ENCODE data around the gene VAT1L.

VAT1L gene

GRCh38 chr16:77775911-77776909, 12.2 kb upstream of the VAT1L start:
- no peak for DNase-seq
- in situ Hi-C loops (cut with HindIII; ENCODE audit: low pct_ligation_motif_present, low pct_unique_long_range_greater_than_20kb, low sequenced_read_pairs), result no loop called here

DNA sequence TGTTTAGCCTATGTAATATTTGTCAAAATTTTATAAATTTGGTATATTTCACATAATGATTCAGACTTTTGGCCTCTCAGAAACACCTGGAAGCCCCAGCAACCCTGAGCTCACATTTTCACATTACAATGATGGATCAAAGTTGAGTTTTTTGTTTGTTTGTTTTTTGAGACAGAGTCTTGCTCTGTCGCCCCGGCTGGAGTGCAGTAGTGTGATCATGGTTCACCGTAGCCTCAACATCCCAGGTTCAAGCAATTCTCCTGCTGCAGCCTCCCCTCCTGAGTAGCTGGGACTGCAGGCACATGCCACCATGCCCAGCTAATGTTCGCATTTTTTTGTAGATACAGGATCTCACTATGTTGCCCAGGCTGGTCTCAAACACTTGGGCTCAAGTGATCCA, 10.6 kb upstream of the VAT1L start:
- DNase-seq, result no peak
- in situ Hi-C loops (cut with HindIII; ENCODE audit: low pct_ligation_motif_present, low pct_unique_long_range_greater_than_20kb, low sequenced_read_pairs), result no loop called here

DNA sequence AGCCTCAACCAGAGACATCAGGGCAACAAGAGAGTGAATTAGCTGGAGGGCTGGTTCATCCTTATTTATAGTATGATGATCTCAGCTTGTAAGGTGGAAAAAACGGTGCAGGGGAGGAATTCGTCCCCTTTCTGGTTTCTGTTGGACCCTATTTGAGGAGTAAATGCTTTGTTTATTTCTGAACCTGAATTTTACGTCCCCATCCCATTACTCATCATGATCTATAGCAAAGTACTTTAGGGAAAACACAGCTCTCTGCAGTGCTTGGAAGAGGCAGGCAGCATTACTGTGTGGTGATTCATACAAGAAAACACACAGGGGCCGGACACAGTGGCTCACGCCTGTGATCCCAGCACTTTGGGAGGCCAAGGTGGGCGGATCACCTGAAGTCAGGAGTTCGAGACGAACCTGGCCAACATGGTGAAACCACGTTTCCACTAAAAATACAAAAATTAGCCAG, 8.0 kb upstream of the VAT1L start:
- in situ Hi-C loops (cut with HindIII; ENCODE audit: low pct_ligation_motif_present, low pct_unique_long_range_greater_than_20kb, low sequenced_read_pairs), result no loop called here
- DNase-seq, result peak; percentile 70

DNA sequence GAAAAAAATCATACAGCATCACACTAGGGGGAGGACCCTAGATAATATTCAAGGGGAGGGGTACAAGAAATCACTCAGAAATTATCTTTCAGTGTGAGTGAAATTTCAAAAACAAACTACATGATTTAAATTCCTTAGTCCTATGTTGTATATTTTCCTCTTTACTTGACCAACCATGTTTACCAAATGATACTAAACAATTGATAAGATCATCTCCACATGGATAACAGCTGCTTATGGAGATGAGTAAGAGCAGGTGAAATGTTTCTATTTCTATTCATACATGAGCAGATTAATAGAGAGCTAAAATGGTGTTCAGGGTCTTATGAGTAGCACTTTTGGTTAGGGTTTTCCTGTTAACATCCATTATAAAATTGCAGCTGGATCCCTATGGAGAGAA, 7.3 kb upstream of the VAT1L start:
- in situ Hi-C loops (cut with HindIII; ENCODE audit: low pct_ligation_motif_present, low pct_unique_long_range_greater_than_20kb, low sequenced_read_pairs), result no loop called here
- DNase-seq, result no peak

- in situ Hi-C loops (cut with HindIII; ENCODE audit: low pct_ligation_motif_present, low pct_unique_long_range_greater_than_20kb, low sequenced_read_pairs), result no loop called here
- peak; percentile 30 for DNase-seq
These were observed 5.7 kb upstream of the VAT1L start for GRCh38 chr16:77782694-77783093.

DNA sequence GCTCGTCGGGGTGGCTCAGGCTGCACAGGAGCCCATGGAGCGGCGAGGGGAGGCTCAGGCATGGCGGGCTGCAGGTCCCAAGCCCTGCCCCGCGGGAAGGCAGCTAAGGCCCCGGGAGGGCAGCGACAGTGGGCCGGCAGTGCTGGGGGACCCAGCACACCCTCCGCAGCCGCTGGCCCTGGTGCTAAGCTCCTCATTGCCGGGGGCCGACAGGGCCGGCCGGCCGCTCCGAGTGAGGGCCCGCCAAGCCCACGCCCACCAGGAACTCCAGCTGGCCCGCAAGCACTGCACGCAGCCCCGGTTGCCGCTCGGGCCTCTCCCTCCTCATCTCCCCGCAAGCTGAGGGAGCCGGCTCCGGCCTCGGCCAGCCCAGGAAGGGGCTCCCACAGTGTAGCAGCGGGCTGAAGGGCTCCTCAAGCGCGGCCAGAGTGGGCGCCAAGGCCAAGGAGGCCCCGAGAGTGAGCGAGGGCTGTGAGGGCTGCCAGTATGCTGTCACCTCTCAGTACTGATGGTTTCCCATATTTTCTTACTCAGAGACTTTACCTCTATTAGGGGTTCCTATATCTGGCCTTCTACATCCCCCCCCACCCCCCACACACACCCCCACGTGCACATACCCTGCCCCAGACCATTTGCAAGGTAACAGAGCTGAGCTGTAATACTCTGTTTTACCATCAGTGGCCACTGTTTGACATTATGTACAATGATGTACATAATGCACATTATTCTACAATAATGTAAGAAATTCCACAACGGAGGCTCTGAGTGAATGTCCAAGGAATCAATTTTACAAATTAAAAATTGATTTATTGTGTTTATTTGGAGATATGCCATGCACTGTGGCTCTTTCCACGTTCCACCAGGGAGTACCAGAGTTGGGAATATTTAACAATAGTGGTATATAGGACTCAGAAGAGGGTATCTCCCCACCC, 3.7 kb upstream of the VAT1L start:
- DNase-seq, result peak; percentile 16
- in situ Hi-C loops (cut with HindIII; ENCODE audit: low pct_ligation_motif_present, low pct_unique_long_range_greater_than_20kb, low sequenced_read_pairs), result no loop called here

- no peak for DNase-seq
- in situ Hi-C loops (cut with HindIII; ENCODE audit: low pct_ligation_motif_present, low pct_unique_long_range_greater_than_20kb, low sequenced_read_pairs), result no loop called here
These were observed 3.0 kb upstream of the VAT1L start for GRCh38 chr16:77785373-77785764.

DNA sequence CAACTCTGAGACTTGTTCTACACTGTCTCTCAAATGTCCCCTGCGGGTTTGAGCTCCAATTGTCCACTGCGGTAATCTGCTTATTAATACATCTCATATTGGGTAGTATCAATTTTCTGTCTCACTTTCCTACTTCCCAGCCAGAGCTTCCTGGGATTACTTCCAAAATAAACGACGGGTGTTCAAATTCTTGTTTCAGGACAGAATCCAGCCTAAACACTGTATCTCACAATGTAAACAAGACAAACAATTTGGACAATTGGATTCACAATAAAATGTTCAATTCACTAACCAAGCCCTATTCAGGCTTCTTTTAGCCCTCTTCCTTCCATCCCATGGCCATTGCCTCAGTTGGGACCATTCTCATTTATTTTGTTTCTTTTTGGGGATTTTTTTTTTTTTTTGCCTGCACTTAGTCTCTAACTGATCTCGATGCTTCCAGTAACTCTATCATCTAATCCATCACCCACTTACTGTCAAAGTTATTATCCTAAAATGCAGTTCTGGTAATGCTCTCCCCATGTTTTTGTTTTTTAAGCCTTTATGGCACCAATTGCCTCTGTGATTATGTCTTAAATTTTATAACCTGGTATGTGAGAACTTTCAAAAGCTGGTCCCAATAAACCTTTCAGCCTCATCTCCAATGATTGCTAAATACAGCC, 2.0 kb upstream of the VAT1L start:
- no peak for DNase-seq
- in situ Hi-C loops (cut with HindIII; ENCODE audit: low pct_ligation_motif_present, low pct_unique_long_range_greater_than_20kb, low sequenced_read_pairs), result no loop called here

- no peak for DNase-seq
- in situ Hi-C loops (cut with HindIII; ENCODE audit: low pct_ligation_motif_present, low pct_unique_long_range_greater_than_20kb, low sequenced_read_pairs), result no loop called here
These were observed 912 bp upstream of the VAT1L start for GRCh38 chr16:77787452-77787851.

DNA sequence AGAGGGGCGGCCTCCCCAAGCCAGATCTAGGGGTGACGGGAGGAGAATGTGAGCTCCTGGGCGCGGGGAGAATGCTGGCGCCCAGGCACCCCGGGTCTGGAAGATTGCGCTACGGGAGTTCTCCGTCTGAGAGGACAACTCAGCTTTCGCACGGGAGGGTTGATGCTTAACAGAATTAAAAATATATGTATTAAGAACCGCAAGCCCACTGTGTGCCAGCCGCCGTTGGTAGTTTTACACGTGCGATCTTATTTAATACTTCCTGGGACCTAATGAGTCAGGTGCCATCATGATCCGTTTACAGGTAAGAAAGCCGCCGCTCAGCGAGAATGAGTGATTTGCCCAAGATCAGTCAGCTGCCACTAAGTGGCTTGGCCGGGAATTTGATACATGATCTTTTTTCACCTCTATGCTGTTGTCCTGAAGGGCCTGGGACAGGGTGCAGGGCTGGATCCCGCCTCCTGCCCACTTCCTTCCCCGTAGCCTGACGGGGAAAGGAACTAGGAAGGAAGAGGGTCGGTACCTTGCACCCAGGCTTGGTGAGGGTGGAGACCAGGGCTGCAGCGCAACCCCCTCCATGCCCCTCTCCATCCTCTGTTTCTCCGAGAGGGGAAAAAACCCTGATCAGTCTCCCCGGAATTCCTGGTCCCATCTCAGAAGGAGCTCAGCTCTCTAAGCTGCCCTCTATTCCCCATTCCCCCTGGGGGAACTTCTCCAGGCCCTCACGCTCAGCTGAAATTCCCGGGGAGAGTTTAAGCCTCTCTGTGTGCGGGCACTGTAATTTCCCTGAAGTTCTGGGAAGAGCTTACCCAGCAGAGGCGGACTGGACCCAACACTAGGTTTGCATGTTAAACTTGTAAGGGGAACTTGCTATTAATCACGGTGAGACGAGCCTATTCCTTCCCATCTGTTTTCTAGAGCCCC, 983 bp downstream of the VAT1L start:
- in situ Hi-C loops (cut with HindIII; ENCODE audit: low pct_ligation_motif_present, low pct_unique_long_range_greater_than_20kb, low sequenced_read_pairs), result no loop called here

DNA sequence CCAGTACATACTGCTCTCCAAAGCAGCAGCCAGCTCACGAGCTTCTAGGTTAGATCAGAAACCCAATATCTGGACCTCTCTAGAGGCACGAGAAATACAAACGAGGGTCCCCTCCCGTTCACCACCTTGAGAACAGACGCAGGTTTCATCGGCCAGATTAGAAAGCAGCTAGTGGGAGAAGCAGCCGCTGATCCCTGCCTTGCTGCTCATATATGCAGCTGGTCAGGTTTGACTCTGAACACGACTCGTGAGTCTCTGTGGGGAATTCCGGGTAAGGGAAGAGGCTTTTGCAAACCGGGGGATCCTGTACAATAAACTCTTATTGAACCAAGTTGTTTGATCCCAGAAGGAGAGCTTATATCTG, 1.6 kb downstream of the VAT1L start:
- in situ Hi-C loops (cut with HindIII; ENCODE audit: low pct_ligation_motif_present, low pct_unique_long_range_greater_than_20kb, low sequenced_read_pairs), result no loop called here
- DNase-seq, result no peak

More for the DNA sequence above, 983 bp downstream of the VAT1L start:
- no peak for DNase-seq

- DNase-seq, result no peak
- in situ Hi-C loops (cut with HindIII; ENCODE audit: low pct_ligation_motif_present, low pct_unique_long_range_greater_than_20kb, low sequenced_read_pairs), result no loop called here
These were observed 2.5 kb downstream of the VAT1L start for GRCh38 chr16:77790912-77791311.

DNA sequence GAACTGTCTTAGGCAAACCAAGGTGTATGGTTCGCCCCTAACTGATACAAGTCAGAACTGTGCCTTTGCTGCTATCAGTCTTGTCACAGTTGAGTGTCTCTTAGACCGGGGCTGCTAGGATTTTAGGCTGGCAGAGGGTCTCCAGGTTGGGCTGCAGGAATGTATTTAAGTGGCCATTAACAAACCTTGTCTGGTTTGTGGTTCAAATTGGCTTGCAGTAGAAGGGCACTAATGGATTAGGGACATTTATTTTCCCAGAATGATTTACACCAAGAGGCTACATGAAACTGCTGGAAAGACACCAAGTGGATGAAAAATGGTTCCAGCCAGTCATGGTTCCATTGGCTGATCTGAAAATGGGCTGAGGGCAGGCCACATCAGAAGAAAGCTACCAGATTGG, 5.1 kb downstream of the VAT1L start:
- in situ Hi-C loops (cut with HindIII; ENCODE audit: low pct_ligation_motif_present, low pct_unique_long_range_greater_than_20kb, low sequenced_read_pairs), result no loop called here
- DNase-seq, result no peak

DNA sequence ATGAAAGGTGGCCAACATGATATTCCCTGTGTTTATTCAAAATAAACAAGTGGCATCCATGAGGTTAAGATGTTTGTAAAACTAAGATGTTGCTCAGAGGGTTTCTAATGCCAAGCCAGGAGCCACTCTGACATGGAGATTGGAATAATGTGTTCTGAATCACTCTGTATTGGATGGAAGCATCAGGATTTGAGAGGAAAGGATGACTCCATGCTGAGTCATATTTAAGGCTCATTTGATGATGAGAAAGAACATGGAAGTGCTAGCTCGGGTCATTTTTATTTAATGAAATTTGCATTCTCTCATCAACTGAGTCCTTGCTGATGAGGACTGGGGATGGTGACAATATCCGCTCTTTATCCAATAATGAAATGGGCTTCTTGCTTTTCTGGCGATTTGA, 6.2 kb downstream of the VAT1L start:
- in situ Hi-C loops (cut with HindIII; ENCODE audit: low pct_ligation_motif_present, low pct_unique_long_range_greater_than_20kb, low sequenced_read_pairs), result no loop called here
- peak; percentile 21 for DNase-seq

DNA sequence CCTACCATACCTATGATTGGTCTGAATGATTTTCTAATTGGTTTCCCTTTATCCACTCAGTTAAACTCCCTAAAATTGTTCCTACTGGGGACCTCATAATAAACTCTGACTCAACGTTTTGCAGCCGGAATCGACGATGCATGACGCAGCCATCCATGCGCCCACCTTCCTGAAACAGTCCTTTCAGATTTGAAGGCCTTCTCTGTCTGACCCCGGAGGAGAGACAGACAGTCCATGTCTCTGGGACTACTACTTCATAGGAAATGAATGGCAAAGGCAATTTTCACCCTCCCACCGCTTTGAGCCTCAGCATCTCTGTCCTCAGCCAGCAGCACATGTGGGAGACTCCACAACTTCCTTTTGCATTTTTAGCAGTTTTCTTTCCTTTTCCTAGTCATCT, 13.5 kb downstream of the VAT1L start:
- DNase-seq, result no peak
- in situ Hi-C loops (cut with HindIII; ENCODE audit: low pct_ligation_motif_present, low pct_unique_long_range_greater_than_20kb, low sequenced_read_pairs), result no loop called here

DNA sequence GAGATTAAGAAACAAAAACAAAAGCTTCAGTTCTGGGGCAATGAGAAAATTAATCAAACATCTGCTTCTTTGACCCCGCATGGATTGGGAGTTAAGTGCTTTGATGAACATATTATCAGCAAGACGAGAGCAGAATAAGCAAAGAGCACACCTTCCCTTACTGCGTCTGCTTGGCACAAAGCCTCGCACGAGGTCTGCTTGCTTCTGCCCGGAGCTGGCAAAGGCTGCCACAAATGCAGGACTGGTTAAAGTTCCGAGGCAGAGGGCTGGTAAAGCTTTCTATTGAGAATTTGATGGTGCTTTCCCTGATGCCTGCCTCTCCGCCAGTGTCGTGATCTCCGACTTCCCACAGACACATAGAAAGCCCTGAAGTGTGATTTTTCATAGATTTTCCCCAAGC, 17.0 kb downstream of the VAT1L start:
- in situ Hi-C loops (cut with HindIII; ENCODE audit: low pct_ligation_motif_present, low pct_unique_long_range_greater_than_20kb, low sequenced_read_pairs), result no loop called here
- no peak for DNase-seq

DNA sequence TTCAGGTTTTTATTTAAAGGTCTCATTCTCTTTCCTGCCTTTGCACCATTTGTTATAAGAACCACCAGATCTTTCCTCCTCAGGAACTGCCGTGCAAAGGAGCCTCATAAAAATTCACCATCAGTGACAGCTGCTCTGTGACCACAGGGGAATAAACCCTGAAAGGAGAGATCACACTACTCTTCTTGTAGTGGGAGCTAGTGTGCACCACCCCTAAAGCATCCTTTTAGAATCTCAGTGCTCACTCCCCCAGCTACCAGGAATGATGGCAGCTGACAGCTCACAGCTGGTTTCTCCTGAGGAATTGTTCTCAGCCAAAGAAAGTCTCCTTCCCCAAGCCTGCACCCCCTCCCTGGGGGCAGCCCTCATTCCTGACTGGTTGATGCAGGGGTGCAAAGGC, 18.7 kb downstream of the VAT1L start:
- no peak for DNase-seq
- in situ Hi-C loops (cut with HindIII; ENCODE audit: low pct_ligation_motif_present, low pct_unique_long_range_greater_than_20kb, low sequenced_read_pairs), result no loop called here

Measured in ACHN (cell line).